Activated T-helper 1 cell treated with Interleukin-2 at 50 U/mL for 16 hours (primary cell): ENCODE results near the gene SMAP2.

Experiments
- DNase-seq: peaks from one replicate; pipeline ENCODE4 v3.0.0-alpha.2; 2020; ENCODE audit warnings: low read depth

SMAP2 gene

GRCh38 chr1:40421431-40422384, 48.2 kb downstream of the SMAP2 start:
- DNase-seq = no peak

- no peak for DNase-seq
Observed at GRCh38 chr1:40422630-40423263, 49.2 kb downstream of the SMAP2 start.

- DNase-seq = no peak
Observed at GRCh38 chr1:40423264-40423642, 49.7 kb downstream of the SMAP2 start.

GRCh38 chr1:40423951-40424618, 50.6 kb downstream of the SMAP2 start:
- no peak for DNase-seq

GRCh38 chr1:40425198-40425597, 51.7 kb downstream of the SMAP2 start:
- no peak for DNase-seq

GRCh38 chr1:40431385-40431784, 57.9 kb downstream of the SMAP2 start:
- DNase-seq = no peak

- DNase-seq = no peak
Observed at GRCh38 chr1:40432644-40433390, 59.3 kb downstream of the SMAP2 start.

GRCh38 chr1:40435471-40435870, 61.9 kb downstream of the SMAP2 start:
- no peak for DNase-seq

- DNase-seq = no peak
Observed at GRCh38 chr1:40435876-40436275, 62.3 kb downstream of the SMAP2 start.

GRCh38 chr1:40438391-40439015, 65.0 kb downstream of the SMAP2 start:
- DNase-seq = no peak

- DNase-seq = no peak
Observed at GRCh38 chr1:40439247-40439646, 65.7 kb downstream of the SMAP2 start.

GRCh38 chr1:40449684-40450494, 76.4 kb downstream of the SMAP2 start, which contains the start of gene ZFP69B:
Gene ZFP69B (plus strand): TSS chr1:40450476. CDS start chr1:40450962, 486 bp downstream.
- DNase-seq = peak; percentile 80

GRCh38 chr1:40450495-40451237, 77.1 kb downstream of the SMAP2 start:
- peak; percentile 65 for DNase-seq

GRCh38 chr1:40451238-40451585, 77.7 kb downstream of the SMAP2 start:
- no peak for DNase-seq

GRCh38 chr1:40454873-40455272, 81.3 kb downstream of the SMAP2 start:
- no peak for DNase-seq

- DNase-seq = no peak
Observed at GRCh38 chr1:40462956-40463590, 89.5 kb downstream of the SMAP2 start.

GRCh38 chr1:40469327-40469726, 95.8 kb downstream of the SMAP2 start:
- no peak for DNase-seq
